Measurements from ENCODE around the gene NTHL1. TPM values are rescaled to one million over a fixed set of nuclear protein-coding genes. Genes with fewer than 3 reads are reported as not detected.

NTHL1 gene
- total and polyA plus RNA-seq, 9 of the 15 experiments (the other 6 are each of a cell fraction or from before 2014, with no cell fraction given) = 1.1 to 58.8 (median 17.6) TPM

DNA sequence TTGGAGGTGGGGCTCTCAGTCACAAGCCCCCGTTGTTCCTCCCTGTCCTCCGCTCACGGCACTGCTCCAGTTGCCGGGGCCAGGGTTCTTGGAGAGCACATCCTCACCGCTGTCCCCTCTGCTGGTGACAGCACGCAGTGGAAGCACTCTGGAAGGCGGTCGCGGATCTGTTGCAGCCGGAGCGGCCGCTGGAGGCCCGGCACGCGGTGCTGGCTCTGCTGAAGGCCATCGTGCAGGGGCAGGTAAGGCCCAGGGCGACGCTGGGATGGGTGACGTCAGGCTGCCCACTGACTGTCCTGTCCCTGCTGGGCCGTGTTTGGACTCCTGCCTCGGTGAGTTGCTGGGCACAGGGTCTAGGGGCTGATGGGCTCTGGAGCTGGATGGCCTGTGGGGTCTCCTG lies 5.6 kb upstream of the NTHL1 start:
- CTCF ChIA-PET (ENCODE audit: low intra/inter-chr PET ratio) = no interaction called here

More for the DNA sequence above, 5.6 kb upstream of the NTHL1 start:
- Histone ChIP-seq H3K9ac (ENCODE audit: insufficient read depth in 1 of 2, low read depth in 2 of 2, low read length in 2 of 2) (no peak overlapping the region; a peak in 1 of 4 replicates), H3K27me3 (ENCODE audit: control insufficient read depth in 2 of 2, insufficient read depth in 2 of 2, low read length in 2 of 2) (no peaks in the 10 kb centered on the region), H4K20me1 (replicated peaks; ENCODE audit: control insufficient read depth, insufficient read depth, low read length) (peaks cover 4% of the 10 kb centered on the region; the same call in 1 of the 2 replicates), H3K4me1 (replicated peaks in 1 of 2; ENCODE audit: control insufficient read depth in 2 of 2, insufficient read depth in 2 of 2, low read length in 2 of 2) (peaks cover 4 to 46% of the 10 kb centered on the region in 2 experiments; a peak in 4 of 5 replicates), H3K79me2 (ENCODE audit: control insufficient read depth, insufficient read depth, low read length) (peaks cover 8% of the 10 kb centered on the region), H3K4me2 (ENCODE audit: insufficient read depth, low read length) (no peak overlapping the region), H3K36me3 (ENCODE audit: control insufficient read depth, insufficient read depth, low read length) (peaks cover 45% of the 10 kb centered on the region; the same call in 1 of the 3 replicates), H2AFZ (ENCODE audit: low read depth, low read length) (no peak overlapping the region), H3K27ac (ENCODE audit: extremely low read depth, low read depth, low read length) (no peak overlapping the region), H3K9me3 (replicated peaks; ENCODE audit: control insufficient read depth, insufficient read depth, low read depth, low read length) (no peaks in the 10 kb centered on the region), H3K4me3 (no peak overlapping the region), H3K9me1 (ENCODE audit: control insufficient read depth, insufficient read depth, low read length) (no peaks in the 10 kb centered on the region)
- no peak for ATAC-seq
- intact Hi-C loops (cut with micrococcal nuclease) = no loop called here
- 89% methylated on average over 19 of the region's 21 CpGs for WGBS (ENCODE audit: insufficient coverage, low coverage, missing lambda C conversion rate)
- BruUV-seq (replicated peaks) = no TSS peak
- TF ChIP-seq NFIC (IDR thresholded peaks at IDR 0.05) (no peak), ZNF717 (CRISPR knock-in tag; IDR thresholded peaks at IDR 0.05) (no peak), RBFOX2 (IDR thresholded peaks at IDR 0.05; ENCODE audit: low read depth, low read length) (no peak)
- TF ChIP-seq, protein P1, sequence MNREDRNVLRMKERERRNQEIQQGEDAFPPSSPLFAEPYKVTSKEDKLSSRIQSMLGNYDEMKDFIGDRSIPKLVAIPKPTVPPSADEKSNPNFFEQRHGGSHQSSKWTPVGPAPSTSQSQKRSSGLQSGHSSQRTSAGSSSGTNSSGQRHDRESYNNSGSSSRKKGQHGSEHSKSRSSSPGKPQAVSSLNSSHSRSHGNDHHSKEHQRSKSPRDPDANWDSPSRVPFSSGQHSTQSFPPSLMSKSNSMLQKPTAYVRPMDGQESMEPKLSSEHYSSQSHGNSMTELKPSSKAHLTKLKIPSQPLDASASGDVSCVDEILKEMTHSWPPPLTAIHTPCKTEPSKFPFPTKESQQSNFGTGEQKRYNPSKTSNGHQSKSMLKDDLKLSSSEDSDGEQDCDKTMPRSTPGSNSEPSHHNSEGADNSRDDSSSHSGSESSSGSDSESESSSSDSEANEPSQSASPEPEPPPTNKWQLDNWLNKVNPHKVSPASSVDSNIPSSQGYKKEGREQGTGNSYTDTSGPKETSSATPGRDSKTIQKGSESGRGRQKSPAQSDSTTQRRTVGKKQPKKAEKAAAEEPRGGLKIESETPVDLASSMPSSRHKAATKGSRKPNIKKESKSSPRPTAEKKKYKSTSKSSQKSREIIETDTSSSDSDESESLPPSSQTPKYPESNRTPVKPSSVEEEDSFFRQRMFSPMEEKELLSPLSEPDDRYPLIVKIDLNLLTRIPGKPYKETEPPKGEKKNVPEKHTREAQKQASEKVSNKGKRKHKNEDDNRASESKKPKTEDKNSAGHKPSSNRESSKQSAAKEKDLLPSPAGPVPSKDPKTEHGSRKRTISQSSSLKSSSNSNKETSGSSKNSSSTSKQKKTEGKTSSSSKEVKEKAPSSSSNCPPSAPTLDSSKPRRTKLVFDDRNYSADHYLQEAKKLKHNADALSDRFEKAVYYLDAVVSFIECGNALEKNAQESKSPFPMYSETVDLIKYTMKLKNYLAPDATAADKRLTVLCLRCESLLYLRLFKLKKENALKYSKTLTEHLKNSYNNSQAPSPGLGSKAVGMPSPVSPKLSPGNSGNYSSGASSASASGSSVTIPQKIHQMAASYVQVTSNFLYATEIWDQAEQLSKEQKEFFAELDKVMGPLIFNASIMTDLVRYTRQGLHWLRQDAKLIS (CRISPR knock-in tag; IDR thresholded peaks at IDR 0.05) = no peak
- FAIRE-seq = no peak
- POLR2A ChIA-PET = interaction anchor here (0.5 to 0.9 kb wide), 2 partner anchors 13 to 285 kb away, joined by 4 to 5 read pairs; no protein-coding TSS in a partner anchor
- DNase-seq (ENCODE audit: extremely low read depth in 1 of 4, low spot score in 3 of 4) = no peak
- in situ Hi-C loops (cut with MboI) = no loop called here

Measured in K562 (cell line).